Measurements from ENCODE around the gene AQP11. TPM values are rescaled to one million over a fixed set of nuclear protein-coding genes. Genes with fewer than 3 reads are reported as not detected.

The AQP11 gene
- total RNA-seq, 1 donor from 2014 or later: 0.53 TPM

DNA sequence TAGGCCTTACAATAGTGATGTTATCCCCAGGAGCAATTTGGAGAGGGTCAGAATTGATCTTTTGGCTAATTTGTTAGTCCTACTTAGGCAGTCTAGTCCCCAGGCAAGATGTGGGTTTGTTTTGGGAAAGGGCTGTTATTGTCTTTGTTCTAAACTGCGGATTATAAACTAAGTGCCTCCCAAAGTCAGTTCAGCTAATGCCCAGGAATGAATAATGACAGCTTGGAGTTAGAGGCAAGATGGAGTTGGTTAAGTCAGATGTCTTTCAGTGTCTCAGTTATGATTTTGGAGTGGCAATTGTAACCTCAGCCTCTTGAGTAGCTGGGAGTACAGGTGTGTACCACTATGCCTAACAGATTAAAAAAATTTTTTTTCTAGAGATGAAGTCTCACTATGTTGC lies 55.1 kb downstream of the AQP11 start:
- TF ChIP-seq, protein P1, sequence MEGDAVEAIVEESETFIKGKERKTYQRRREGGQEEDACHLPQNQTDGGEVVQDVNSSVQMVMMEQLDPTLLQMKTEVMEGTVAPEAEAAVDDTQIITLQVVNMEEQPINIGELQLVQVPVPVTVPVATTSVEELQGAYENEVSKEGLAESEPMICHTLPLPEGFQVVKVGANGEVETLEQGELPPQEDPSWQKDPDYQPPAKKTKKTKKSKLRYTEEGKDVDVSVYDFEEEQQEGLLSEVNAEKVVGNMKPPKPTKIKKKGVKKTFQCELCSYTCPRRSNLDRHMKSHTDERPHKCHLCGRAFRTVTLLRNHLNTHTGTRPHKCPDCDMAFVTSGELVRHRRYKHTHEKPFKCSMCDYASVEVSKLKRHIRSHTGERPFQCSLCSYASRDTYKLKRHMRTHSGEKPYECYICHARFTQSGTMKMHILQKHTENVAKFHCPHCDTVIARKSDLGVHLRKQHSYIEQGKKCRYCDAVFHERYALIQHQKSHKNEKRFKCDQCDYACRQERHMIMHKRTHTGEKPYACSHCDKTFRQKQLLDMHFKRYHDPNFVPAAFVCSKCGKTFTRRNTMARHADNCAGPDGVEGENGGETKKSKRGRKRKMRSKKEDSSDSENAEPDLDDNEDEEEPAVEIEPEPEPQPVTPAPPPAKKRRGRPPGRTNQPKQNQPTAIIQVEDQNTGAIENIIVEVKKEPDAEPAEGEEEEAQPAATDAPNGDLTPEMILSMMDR (IDR thresholded peaks at IDR 0.05; ENCODE audit: insufficient read depth, low read length, severe bottlenecking): no peak
- H3K36me3 ChIP-seq (ENCODE audit: control insufficient read depth, insufficient read depth, low read length): no peaks in the 10 kb centered on the region
- no peak for DNase-seq (ENCODE audit: low read depth)
- H3K27me3 ChIP-seq (ENCODE audit: control insufficient read depth, insufficient read depth, low read length): no peaks in the 10 kb centered on the region
- no peak for FAIRE-seq
- H3K4me3 ChIP-seq (ENCODE audit: low read depth, low read length): no peak overlapping the region

DNA sequence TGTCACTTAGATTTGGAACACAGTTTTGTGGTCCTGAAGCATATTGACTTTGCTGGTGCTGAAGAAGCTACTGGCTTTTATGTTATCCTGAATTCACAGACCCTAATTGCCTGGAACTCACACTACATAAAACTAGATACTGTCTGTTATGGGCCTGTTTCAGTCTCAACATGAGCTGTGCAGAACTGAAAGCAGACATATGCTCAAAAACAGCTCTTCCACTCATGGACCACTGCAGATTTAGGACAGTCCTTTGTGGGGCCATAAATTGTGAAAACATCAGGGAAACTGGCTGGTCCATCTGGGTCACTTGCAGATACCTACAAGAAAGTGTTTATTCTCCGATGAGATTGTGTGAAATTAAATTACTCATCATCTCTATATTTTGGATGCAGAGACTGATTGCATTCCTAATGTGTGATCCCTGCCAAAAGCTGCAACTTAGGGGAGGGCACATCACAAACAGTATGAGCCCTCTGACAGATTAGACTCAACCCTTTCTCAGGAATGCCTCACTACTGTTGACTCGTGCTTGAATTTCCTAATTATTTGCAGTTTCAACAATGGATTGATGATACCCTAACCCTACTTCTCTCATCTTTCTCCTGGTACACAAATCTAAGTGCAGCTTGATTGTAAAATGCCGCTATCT lies 58.0 kb downstream of the AQP11 start:
- H3K27me3 ChIP-seq (ENCODE audit: control insufficient read depth, insufficient read depth, low read length): no peaks in the 10 kb centered on the region
- TF ChIP-seq, protein P1 (IDR thresholded peaks at IDR 0.05; ENCODE audit: insufficient read depth, low read length, severe bottlenecking): no peak
- no peak for FAIRE-seq
- no peak overlapping the region for H3K4me3 ChIP-seq (ENCODE audit: low read depth, low read length)
- DNase-seq (ENCODE audit: low read depth): no peak
- H3K36me3 ChIP-seq (ENCODE audit: control insufficient read depth, insufficient read depth, low read length): no peaks in the 10 kb centered on the region

DNA sequence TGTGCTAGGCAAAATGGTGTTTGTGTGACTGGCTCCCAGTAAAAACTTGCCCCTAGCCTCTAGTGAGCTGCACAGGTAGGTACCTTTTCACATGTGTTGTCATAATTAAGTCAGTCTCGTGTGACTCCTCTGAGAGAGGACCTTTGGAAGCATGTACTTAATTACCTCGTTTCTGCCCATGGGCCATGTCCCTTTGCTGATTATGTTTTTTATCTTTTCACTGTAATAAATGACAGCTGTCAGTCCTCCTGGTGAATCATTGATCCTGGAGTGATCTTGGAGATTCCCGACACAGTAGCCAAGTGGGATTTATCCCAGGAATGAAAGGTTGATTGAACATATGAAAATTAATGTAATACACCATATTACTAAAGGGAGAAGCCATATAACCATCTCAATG lies 60.4 kb downstream of the AQP11 start:
- no peak for FAIRE-seq
- no peaks in the 10 kb centered on the region for H3K27me3 ChIP-seq (ENCODE audit: control insufficient read depth, insufficient read depth, low read length)

DNA sequence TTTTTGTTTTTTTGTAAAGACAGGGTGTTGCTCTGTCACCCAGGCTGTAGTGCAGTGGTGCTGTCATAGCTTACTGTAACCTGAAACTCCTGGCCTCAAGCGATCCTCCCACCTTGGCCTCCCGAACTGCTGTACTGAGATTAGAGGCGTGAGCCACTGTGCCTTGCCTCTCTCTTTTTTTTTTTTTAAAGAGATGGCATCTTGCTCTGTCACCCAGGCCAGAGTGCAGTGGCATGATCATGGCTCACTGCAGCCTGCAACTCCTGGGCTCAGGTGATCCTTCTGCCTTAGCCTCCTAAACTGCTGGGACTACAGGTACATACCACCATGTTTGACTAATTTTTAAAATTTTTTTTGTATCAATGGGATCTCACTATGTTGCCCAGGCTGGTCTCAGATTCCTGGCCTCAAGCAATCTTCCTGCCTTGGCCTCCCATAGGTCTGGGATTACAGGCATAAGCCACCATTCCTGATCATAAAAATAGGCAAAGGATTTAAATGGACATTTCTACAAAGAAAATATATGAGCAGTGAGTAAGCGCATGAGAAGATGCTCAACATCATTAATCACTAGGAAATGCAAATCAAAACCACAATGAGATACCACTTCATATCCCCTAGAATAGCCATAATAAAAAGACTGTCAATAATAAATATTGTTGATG lies 65.1 kb downstream of the AQP11 start:
- TF ChIP-seq, protein P1 (IDR thresholded peaks at IDR 0.05; ENCODE audit: insufficient read depth, low read length, severe bottlenecking): no peak
- Histone ChIP-seq H3K27me3 (ENCODE audit: control insufficient read depth, insufficient read depth, low read length) (no peaks in the 10 kb centered on the region), H3K4me3 (ENCODE audit: low read depth, low read length) (no peak overlapping the region), H3K36me3 (ENCODE audit: control insufficient read depth, insufficient read depth, low read length) (no peaks in the 10 kb centered on the region)
- DNase-seq (ENCODE audit: low read depth) (peak; percentile 13), FAIRE-seq (no peak)

More for the DNA sequence above, 60.4 kb downstream of the AQP11 start:
- no peak overlapping the region for H3K4me3 ChIP-seq (ENCODE audit: low read depth, low read length)
- no peak for DNase-seq (ENCODE audit: low read depth)
- TF ChIP-seq, protein P1 (IDR thresholded peaks at IDR 0.05; ENCODE audit: insufficient read depth, low read length, severe bottlenecking): no peak
- H3K36me3 ChIP-seq (ENCODE audit: control insufficient read depth, insufficient read depth, low read length): no peaks in the 10 kb centered on the region

DNA sequence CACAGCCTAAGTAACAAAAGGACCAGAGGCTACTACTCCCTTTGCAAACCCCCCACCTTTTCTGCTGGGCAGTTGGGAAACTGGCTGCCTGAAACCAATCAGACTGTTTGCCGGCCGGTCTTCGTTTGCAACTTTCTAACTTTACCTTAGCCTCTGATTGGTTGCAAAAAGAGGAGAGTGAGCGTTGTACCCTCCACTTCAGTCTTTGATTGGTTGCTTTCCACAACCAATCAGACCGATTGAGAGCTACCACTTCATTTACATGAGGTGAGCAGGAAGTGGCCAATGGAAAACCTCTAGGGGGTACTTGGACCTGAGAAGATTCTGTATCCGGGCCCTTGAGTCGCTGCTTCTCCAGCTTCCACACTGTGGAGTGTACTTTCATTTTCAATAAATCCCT lies 66.6 kb downstream of the AQP11 start:
- no peaks in the 10 kb centered on the region for H3K27me3 ChIP-seq (ENCODE audit: control insufficient read depth, insufficient read depth, low read length)
- no peaks in the 10 kb centered on the region for H3K36me3 ChIP-seq (ENCODE audit: control insufficient read depth, insufficient read depth, low read length)
- no peak for FAIRE-seq
- DNase-seq (ENCODE audit: low read depth): no peak
- no peak overlapping the region for H3K4me3 ChIP-seq (ENCODE audit: low read depth, low read length)
- TF ChIP-seq, protein P1 (IDR thresholded peaks at IDR 0.05; ENCODE audit: insufficient read depth, low read length, severe bottlenecking): no peak

Data from bronchial epithelial cell (primary cell).